Measurements from ENCODE around the gene PARN.

DNA sequence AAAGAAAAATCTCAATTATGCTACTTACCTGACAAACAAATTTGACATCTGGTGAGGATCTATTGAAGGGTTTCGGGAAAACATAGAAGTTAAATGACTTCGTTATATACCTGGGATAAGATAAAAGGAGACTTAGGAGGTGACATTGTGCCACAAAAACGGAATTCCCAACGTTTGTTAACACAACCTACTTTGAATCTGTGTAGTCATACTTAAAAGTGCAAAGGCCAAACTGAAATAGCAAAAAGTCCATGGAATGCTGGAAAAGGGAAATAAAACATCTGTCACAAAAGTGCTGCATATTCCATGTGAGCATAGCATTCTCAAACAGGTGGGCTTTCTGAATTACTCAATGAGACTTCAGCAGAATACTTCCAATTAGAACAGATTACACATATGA lies 3.0 kb downstream of the PARN start:
- TF ChIP-seq, protein P1, sequence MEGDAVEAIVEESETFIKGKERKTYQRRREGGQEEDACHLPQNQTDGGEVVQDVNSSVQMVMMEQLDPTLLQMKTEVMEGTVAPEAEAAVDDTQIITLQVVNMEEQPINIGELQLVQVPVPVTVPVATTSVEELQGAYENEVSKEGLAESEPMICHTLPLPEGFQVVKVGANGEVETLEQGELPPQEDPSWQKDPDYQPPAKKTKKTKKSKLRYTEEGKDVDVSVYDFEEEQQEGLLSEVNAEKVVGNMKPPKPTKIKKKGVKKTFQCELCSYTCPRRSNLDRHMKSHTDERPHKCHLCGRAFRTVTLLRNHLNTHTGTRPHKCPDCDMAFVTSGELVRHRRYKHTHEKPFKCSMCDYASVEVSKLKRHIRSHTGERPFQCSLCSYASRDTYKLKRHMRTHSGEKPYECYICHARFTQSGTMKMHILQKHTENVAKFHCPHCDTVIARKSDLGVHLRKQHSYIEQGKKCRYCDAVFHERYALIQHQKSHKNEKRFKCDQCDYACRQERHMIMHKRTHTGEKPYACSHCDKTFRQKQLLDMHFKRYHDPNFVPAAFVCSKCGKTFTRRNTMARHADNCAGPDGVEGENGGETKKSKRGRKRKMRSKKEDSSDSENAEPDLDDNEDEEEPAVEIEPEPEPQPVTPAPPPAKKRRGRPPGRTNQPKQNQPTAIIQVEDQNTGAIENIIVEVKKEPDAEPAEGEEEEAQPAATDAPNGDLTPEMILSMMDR (IDR thresholded peaks at IDR 0.05), result no peak
- no peak for TF ChIP-seq SIN3A (IDR thresholded peaks at IDR 0.05; ENCODE audit: borderline replicate concordance, insufficient read depth, low read depth, low read length)
